HG02885 (cell line): ENCODE results near the gene HMGB3.

Source experiments
- ATAC-seq: cut with Tn5 transposase; IDR thresholded peaks from one replicate; pipeline ENCODE4 v1.9.1; 2021; ENCODE audit warnings: mild to moderate bottlenecking; ENCODE audit not compliant: unreplicated experiment, poor library complexity

Gene HMGB3

GRCh38 chrX:151039351-151039750, 56.2 kb downstream of the HMGB3 start:
- no peak for ATAC-seq
